K562 (cell line): Measurements from ENCODE around the gene ZNF343. TPM values are rescaled to one million over a fixed set of nuclear protein-coding genes. Genes with fewer than 3 reads are reported as not detected.

ENCODE experiments used
- CBFA2T2 ChIP-seq: fragments of 450-650 bp; conservative IDR thresholded peaks from 2 replicates; pipeline ENCODE4 v1.6.1; 2017; ENCODE audit warnings: mild to moderate bottlenecking
- EGR1 ChIP-seq: fragments of 450-650 bp; conservative IDR thresholded peaks from 2 replicates; pipeline ENCODE4 v1.6.1; 2017; ENCODE audit warnings: mild to moderate bottlenecking
- EHMT2 ChIP-seq: fragments of 450-650 bp; IDR thresholded peaks from 2 replicates; pipeline ENCODE4 v1.6.1; 2018; ENCODE audit warnings: antibody characterized with exemption
- MGA ChIP-seq: fragments of 450-650 bp; IDR thresholded peaks from 2 replicates; pipeline ENCODE4 v1.6.1; 2016; ENCODE audit warnings: mild to moderate bottlenecking, moderate library complexity
- NCOR1 ChIP-seq: fragments of 450-650 bp; IDR thresholded peaks from 2 replicates; pipeline ENCODE4 v1.6.1; 2016; ENCODE audit warnings: mild to moderate bottlenecking, moderate library complexity
- TAL1 ChIP-seq: fragments of 450-650 bp; IDR thresholded peaks from 2 replicates; pipeline ENCODE4 v1.6.1; 2016; ENCODE audit warnings: mild to moderate bottlenecking
- TEAD1 ChIP-seq, 2 experiments: fragments of 450-650 bp in 1 of 2; sonication (generic) in 1 of 2; formaldehyde crosslinking; IDR thresholded peaks; 2 replicates each; pipeline versions ENCODE4 v1.4.0 to v1.8.0; 2020 to 2022; ENCODE audit warnings: mild to moderate bottlenecking in 2 of 2, missing genetic modification reagents in 1 of 2
- TEAD4 ChIP-seq, 2 experiments: sonication (generic) in 1 of 2; formaldehyde crosslinking in 1 of 2; IDR thresholded peaks; 2 replicates each; pipeline versions ENCODE4 v1.6.1 to v1.8.0; 2012 to 2022; ENCODE audit warnings: borderline replicate concordance in 1 of 2, inconsistent platforms in 1 of 2, low read length in 1 of 2, mild to moderate bottlenecking in 1 of 2, missing genetic modification reagents in 1 of 2
- polyA plus RNA-seq, 8 experiments: library from polyadenylated mRNA; depleted of rRNA in 4 of 8; stranded (reverse) in 5 of 8; unstranded in 3 of 8; fragments of >200 nt; fragmentation: Nextera tagmentation in 2 of 8; fragmentation: Illumina TruSeq in 1 of 8; extraction: Ambion mirVana in 2 of 8; extraction: Trizol in 1 of 8; gene quantifications; 2 replicates each; pipeline versions ENCODE4 v1.2.1 to v1.2.3, GENCODE V29; 2011 to 2014; ENCODE audit warnings: inconsistent platforms in 1 of 8, missing spikeins in 1 of 8
- total RNA-seq, 7 experiments: library from RNA; depleted of rRNA in 6 of 7; stranded (reverse); fragments of >200 nt in 6 of 7; fragmentation: Illumina TruSeq in 2 of 7; extraction: Trizol in 2 of 7; gene quantifications; 2 replicates each; pipeline versions ENCODE4 v1.2.1 to v1.2.3, GENCODE V29; 2011 to 2021; ENCODE audit warnings: low replicate concordance in 1 of 7
- TF ChIP-seq, protein P1 (sequence below): fragments of 450-650 bp; IDR thresholded peaks from 2 replicates; pipeline ENCODE4 v1.6.1; 2018; ENCODE audit not compliant: partially characterized antibody

The ZNF343 gene
- total and polyA plus RNA-seq, 9 of the 15 experiments (the other 6 are each of a cell fraction or from before 2014, with no cell fraction given) = 1.4 to 9.8 (median 6.4) TPM

- TF ChIP-seq MGA (peak; percentile 72), TAL1 (peak; percentile 71; the same call in 1 of the 2 replicates), EGR1 (peak; percentile 59), TEAD1 (CRISPR knock-in tag; IDR thresholded peaks at IDR 0.05) (no peak), EHMT2 (0 out of 2 replicates have a peak, but pooled peaks have one; percentile 23), NCOR1 (peak; percentile 59), TEAD4 (IDR thresholded peaks at IDR 0.05; ENCODE audit: low read length) (peak; percentile 40; the same call in 1 of the 2 replicates), TEAD4 (CRISPR knock-in tag; IDR thresholded peaks at IDR 0.05; ENCODE audit: borderline replicate concordance) (no peak), CBFA2T2 (peak; percentile 66)
- TF ChIP-seq, protein P1, sequence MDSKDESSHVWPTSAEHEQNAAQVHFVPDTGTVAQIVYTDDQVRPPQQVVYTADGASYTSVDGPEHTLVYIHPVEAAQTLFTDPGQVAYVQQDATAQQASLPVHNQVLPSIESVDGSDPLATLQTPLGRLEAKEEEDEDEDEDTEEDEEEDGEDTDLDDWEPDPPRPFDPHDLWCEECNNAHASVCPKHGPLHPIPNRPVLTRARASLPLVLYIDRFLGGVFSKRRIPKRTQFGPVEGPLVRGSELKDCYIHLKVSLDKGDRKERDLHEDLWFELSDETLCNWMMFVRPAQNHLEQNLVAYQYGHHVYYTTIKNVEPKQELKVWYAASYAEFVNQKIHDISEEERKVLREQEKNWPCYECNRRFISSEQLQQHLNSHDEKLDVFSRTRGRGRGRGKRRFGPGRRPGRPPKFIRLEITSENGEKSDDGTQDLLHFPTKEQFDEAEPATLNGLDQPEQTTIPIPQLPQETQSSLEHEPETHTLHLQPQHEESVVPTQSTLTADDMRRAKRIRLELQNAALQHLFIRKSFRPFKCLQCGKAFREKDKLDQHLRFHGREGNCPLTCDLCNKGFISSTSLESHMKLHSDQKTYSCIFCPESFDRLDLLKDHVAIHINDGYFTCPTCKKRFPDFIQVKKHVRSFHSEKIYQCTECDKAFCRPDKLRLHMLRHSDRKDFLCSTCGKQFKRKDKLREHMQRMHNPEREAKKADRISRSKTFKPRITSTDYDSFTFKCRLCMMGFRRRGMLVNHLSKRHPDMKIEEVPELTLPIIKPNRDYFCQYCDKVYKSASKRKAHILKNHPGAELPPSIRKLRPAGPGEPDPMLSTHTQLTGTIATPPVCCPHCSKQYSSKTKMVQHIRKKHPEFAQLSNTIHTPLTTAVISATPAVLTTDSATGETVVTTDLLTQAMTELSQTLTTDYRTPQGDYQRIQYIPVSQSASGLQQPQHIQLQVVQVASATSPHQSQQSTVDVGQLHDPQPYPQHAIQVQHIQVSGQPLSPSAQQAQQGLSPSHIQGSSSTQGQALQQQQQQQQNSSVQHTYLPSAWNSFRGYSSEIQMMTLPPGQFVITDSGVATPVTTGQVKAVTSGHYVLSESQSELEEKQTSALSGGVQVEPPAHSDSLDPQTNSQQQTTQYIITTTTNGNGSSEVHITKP = peak; percentile 84
These were observed 9.8 kb upstream of the ZNF343 start (continued) for GRCh38 chr20:2518558-2518957.
